Measurements from ENCODE around the gene PLCB4.

DNA sequence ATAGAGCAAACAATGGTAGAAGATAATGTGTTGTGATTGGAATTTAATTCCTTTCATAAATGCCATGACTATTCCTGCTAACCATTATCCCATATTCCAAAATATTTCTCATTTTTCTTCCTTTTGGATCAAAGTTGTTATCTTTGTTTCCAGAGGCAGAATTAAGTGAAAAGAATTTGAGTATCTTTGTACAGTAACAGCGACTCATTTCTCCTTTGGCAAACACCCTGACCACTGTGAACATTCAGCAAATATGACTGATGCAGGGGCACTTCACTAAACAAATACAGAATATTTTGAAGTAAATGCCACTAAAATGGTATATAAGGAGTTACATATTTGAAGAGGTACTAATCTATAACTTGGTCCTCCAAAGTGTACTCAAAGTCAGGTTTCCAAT lies 340.5 kb downstream of the PLCB4 start:
- TF ChIP-seq, protein P1, sequence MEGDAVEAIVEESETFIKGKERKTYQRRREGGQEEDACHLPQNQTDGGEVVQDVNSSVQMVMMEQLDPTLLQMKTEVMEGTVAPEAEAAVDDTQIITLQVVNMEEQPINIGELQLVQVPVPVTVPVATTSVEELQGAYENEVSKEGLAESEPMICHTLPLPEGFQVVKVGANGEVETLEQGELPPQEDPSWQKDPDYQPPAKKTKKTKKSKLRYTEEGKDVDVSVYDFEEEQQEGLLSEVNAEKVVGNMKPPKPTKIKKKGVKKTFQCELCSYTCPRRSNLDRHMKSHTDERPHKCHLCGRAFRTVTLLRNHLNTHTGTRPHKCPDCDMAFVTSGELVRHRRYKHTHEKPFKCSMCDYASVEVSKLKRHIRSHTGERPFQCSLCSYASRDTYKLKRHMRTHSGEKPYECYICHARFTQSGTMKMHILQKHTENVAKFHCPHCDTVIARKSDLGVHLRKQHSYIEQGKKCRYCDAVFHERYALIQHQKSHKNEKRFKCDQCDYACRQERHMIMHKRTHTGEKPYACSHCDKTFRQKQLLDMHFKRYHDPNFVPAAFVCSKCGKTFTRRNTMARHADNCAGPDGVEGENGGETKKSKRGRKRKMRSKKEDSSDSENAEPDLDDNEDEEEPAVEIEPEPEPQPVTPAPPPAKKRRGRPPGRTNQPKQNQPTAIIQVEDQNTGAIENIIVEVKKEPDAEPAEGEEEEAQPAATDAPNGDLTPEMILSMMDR (IDR thresholded peaks at IDR 0.05), result no peak
- TF ChIP-seq EZH2phosphoT487 (IDR thresholded peaks at IDR 0.05), result no peak
